ENCODE results near the gene ZIC2. TPM values are rescaled to one million over a fixed set of nuclear protein-coding genes. Genes with fewer than 3 reads are reported as not detected.

The ZIC2 gene
- total and polyA plus RNA-seq, 12 donors: not detected

DNA sequence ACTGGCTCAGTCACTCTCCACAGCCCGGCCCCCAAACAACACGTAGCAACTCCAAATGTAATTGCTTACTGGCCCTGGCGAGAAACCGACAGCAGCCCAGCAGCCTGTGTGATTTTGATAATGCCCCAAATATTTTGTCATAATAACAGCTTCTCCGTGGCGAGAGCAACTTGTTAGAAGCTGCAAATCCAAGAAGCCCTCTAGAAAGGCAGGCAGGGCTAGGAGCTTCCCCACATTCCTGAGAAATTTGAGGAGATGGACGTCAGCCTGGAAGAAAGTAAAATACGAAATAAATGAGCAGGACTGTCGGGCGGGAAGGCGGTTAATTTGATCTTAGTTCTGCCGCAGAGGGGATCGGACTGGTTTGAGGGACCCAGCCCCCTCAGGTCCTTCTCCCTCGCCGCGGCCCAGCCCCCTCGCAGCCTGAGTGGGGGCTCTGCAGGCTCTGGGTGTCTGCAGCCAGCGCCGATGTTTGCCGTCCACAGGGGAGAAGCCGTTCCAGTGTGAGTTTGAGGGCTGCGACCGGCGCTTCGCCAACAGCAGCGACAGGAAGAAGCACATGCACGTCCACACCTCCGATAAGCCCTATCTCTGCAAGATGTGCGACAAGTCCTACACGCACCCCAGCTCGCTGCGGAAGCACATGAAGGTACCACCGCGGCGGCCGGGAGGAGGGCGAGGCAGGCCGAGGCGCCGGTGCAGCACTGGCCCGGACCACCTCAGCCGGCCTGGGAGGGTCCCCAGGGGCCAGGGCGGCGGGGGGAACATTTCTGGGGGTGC lies 3.1 kb downstream of the ZIC2 start:
- H3K27me3 ChIP-seq: peaks cover 86 to 99% (median 98%) of the 10 kb centered on the region in 7 donors
- WGBS, 2 donors: 4 to 5% methylated on average over 42 to 44 of the region's 44 CpGs
- H3K9me3 ChIP-seq: no peaks in the 10 kb centered on the region
- peaks cover 6 to 48% (median 23%) of the 10 kb centered on the region in 9 donors for H3K4me1 ChIP-seq
- H3K4me3 ChIP-seq: no peak overlapping the region
- H3K27ac ChIP-seq: no peak overlapping the region
- intact Hi-C loops (cut with DNase I): no loop called here
- TF ChIP-seq, protein P1, sequence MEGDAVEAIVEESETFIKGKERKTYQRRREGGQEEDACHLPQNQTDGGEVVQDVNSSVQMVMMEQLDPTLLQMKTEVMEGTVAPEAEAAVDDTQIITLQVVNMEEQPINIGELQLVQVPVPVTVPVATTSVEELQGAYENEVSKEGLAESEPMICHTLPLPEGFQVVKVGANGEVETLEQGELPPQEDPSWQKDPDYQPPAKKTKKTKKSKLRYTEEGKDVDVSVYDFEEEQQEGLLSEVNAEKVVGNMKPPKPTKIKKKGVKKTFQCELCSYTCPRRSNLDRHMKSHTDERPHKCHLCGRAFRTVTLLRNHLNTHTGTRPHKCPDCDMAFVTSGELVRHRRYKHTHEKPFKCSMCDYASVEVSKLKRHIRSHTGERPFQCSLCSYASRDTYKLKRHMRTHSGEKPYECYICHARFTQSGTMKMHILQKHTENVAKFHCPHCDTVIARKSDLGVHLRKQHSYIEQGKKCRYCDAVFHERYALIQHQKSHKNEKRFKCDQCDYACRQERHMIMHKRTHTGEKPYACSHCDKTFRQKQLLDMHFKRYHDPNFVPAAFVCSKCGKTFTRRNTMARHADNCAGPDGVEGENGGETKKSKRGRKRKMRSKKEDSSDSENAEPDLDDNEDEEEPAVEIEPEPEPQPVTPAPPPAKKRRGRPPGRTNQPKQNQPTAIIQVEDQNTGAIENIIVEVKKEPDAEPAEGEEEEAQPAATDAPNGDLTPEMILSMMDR (IDR thresholded peaks at IDR 0.05): no peak
- no peak for DNase-seq
- no peak for ATAC-seq
- H3K36me3 ChIP-seq: no peaks in the 10 kb centered on the region

- ATAC-seq (no peak), DNase-seq (no peak)
- 2 to 6% methylated on average over 40 to 55 of the region's 55 CpGs for WGBS, 2 donors
- Histone ChIP-seq H3K36me3 (no peaks in the 10 kb centered on the region), H3K27me3 (peaks cover 86 to 99% (median 98%) of the 10 kb centered on the region in 7 donors), H3K9me3 (no peaks in the 10 kb centered on the region), H3K27ac (no peak overlapping the region), H3K4me3 (no peak overlapping the region), H3K4me1 (peaks cover 0 to 48% (median 17%) of the 10 kb centered on the region in 9 donors)
- intact Hi-C loops (cut with DNase I): no loop called here
- TF ChIP-seq, protein P1 (IDR thresholded peaks at IDR 0.05): no peak
These were observed 3.8 kb downstream of the ZIC2 start for GRCh38 chr13:99985241-99985874.

GRCh38 chr13:99985886-99986527 lies 4.4 kb downstream of the ZIC2 start:
- no peak overlapping the region for H3K4me3 ChIP-seq
- TF ChIP-seq, protein P1 (IDR thresholded peaks at IDR 0.05): peak in 1 of 9 donors; percentile 6
- H3K4me1 ChIP-seq: peaks cover 0 to 46% (median 13%) of the 10 kb centered on the region in 9 donors
- ATAC-seq (no peak), DNase-seq (no peak)
- intact Hi-C loops (cut with DNase I): no loop called here
- H3K36me3 ChIP-seq: no peaks in the 10 kb centered on the region
- 26 to 29% methylated on average over 15 of the region's 15 CpGs for WGBS, 2 donors
- no peaks in the 10 kb centered on the region for H3K9me3 ChIP-seq
- peaks cover 86 to 99% (median 98%) of the 10 kb centered on the region in 7 donors for H3K27me3 ChIP-seq
- H3K27ac ChIP-seq: no peak overlapping the region

- Histone ChIP-seq H3K4me1 (peaks cover 0 to 45% (median 7%) of the 10 kb centered on the region in 9 donors), H3K27me3 (peaks cover 87 to 99% (median 98%) of the 10 kb centered on the region in 7 donors), H3K27ac (no peak overlapping the region), H3K36me3 (no peaks in the 10 kb centered on the region), H3K4me3 (no peak overlapping the region), H3K9me3 (no peaks in the 10 kb centered on the region)
- TF ChIP-seq, protein P1 (IDR thresholded peaks at IDR 0.05): no peak
- DNase-seq: no peak
- intact Hi-C loops (cut with DNase I): no loop called here
- ATAC-seq: no peak
- WGBS, 2 donors: 28 to 30% methylated on average over 8 of the region's 8 CpGs
These were observed 5.2 kb downstream of the ZIC2 start for GRCh38 chr13:99986741-99987140.
